ENCODE measurements around the gene DEPDC5. TPM values are rescaled to one million over a fixed set of nuclear protein-coding genes. Genes with fewer than 3 reads are reported as not detected.

DEPDC5 gene
- total RNA-seq, 3 donors from 2014 or later = 48.7 to 53.1 (median 49.5) TPM

DNA sequence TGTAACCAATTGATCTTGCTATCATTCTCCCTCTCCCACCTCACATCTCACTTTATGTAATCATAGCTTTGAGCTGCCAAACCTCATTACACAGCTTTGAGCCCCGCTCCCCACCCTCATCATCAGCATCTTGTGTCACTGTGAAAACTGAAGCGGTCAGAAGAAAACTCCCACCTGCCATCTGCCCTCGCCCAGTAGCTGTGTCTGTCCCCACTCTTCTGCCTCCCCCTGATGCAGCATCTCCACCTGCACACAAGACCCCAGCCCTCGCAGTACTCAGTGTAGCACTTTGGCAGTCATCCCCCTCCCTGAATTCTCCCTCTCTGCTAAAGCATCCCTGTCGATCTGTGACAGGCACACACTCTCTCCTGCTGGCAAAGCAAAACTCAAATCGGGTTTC, 130.2 kb downstream of the DEPDC5 start:
- Histone ChIP-seq H3K36me3 (ENCODE audit: low read depth) (no peaks in the 10 kb centered on the region), H3K9me3 (no peaks in the 10 kb centered on the region), H3K4me1 (ENCODE audit: low read depth) (no peaks in the 10 kb centered on the region), H3K4me3 (no peak overlapping the region)
- ATAC-seq = no peak
- intact Hi-C loops (cut with DNase I, micrococcal nuclease) = no loop called here
- TF ChIP-seq, protein P1, sequence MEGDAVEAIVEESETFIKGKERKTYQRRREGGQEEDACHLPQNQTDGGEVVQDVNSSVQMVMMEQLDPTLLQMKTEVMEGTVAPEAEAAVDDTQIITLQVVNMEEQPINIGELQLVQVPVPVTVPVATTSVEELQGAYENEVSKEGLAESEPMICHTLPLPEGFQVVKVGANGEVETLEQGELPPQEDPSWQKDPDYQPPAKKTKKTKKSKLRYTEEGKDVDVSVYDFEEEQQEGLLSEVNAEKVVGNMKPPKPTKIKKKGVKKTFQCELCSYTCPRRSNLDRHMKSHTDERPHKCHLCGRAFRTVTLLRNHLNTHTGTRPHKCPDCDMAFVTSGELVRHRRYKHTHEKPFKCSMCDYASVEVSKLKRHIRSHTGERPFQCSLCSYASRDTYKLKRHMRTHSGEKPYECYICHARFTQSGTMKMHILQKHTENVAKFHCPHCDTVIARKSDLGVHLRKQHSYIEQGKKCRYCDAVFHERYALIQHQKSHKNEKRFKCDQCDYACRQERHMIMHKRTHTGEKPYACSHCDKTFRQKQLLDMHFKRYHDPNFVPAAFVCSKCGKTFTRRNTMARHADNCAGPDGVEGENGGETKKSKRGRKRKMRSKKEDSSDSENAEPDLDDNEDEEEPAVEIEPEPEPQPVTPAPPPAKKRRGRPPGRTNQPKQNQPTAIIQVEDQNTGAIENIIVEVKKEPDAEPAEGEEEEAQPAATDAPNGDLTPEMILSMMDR (IDR thresholded peaks at IDR 0.05) = no peak
- no peak for DNase-seq

DNA sequence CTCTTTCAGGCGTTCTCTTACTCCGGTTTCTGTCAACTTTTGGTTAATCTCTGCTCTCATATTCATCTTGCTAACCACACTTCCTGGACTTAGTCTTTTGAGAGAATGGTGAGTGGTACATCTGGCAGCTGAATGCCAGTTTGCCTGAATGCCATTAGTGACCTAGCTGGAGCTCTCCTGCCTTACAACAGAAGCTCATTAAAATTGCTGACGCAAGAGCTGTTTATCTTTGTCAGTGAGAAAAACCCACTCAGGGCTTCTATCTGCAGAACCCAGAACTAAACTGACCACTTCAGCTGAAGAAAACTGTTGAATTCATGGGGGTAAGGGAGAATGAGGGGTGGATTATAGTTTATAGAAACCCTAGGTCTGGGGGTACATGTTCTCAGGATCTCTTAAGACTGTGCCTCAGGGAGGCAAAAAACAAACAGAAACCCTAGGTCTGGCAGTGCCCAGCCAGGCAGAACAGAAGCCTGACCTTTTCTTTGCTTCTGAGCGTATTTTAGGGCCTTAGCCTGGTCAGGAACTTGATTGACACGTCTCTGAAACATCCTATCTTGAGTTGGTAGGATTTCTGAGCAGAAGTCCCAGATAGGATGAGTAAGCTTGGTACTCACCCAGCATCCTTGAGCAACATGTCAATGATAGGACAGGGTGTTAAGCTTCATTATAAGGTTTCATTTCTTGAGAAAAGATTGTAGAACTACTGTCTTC, 137.7 kb downstream of the DEPDC5 start:
- Histone ChIP-seq H3K9me3 (no peaks in the 10 kb centered on the region), H3K4me3 (no peak overlapping the region), H3K36me3 (ENCODE audit: low read depth) (no peaks in the 10 kb centered on the region), H3K4me1 (ENCODE audit: low read depth) (no peaks in the 10 kb centered on the region)
- TF ChIP-seq, protein P1 (IDR thresholded peaks at IDR 0.05) = no peak
- intact Hi-C loops (cut with DNase I, micrococcal nuclease) = no loop called here
- ATAC-seq (no peak), DNase-seq (no peak)

DNA sequence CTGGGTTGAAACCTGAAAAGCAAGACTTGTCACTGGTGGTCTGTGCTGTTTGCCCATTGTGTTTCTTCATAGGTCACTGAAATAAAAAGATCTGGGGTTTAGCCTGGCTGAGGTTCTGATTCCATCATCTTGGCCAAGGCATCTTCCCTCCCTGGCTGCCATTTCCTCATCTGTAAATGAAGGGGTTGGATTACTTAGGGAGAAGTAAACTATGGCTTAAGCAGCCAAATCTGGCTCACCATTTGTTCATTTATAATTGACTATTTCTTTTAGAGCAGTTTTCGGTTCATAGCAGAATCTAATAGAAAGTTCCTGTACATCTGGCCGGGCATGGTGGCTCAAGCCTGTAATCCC, 138.2 kb downstream of the DEPDC5 start:
- no peaks in the 10 kb centered on the region for H3K9me3 ChIP-seq
- DNase-seq = no peak
- H3K36me3 ChIP-seq (ENCODE audit: low read depth) = no peaks in the 10 kb centered on the region
- H3K4me1 ChIP-seq (ENCODE audit: low read depth) = no peaks in the 10 kb centered on the region
- no peak overlapping the region for H3K4me3 ChIP-seq
- ATAC-seq = no peak
- TF ChIP-seq, protein P1 (IDR thresholded peaks at IDR 0.05) = no peak
- intact Hi-C loops (cut with DNase I, micrococcal nuclease) = no loop called here

DNA sequence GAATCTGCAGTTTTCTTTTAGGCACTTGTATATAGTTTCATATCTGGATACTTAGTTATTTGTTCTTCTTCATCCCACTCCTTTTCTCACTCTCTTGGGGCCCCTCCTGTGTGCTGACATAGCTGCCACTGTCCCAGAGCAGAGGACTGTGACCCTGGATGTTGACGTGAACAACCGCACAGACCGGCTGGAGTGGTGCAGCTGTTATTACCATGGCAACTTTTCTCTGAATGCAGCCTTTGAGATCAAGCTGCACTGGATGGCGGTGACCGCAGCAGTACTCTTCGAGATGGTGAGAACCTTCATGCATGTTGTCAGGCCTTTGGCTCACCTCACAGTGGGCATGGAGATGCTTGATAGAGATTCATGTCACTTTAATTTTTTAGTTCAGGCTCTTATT, 139.6 kb downstream of the DEPDC5 start:
- no peak overlapping the region for H3K4me3 ChIP-seq
- DNase-seq = no peak
- intact Hi-C loops (cut with DNase I, micrococcal nuclease) = no loop called here
- H3K9me3 ChIP-seq = no peaks in the 10 kb centered on the region
- no peaks in the 10 kb centered on the region for H3K36me3 ChIP-seq (ENCODE audit: low read depth)
- TF ChIP-seq, protein P1 (IDR thresholded peaks at IDR 0.05) = no peak
- no peak for ATAC-seq
- no peaks in the 10 kb centered on the region for H3K4me1 ChIP-seq (ENCODE audit: low read depth)

DNA sequence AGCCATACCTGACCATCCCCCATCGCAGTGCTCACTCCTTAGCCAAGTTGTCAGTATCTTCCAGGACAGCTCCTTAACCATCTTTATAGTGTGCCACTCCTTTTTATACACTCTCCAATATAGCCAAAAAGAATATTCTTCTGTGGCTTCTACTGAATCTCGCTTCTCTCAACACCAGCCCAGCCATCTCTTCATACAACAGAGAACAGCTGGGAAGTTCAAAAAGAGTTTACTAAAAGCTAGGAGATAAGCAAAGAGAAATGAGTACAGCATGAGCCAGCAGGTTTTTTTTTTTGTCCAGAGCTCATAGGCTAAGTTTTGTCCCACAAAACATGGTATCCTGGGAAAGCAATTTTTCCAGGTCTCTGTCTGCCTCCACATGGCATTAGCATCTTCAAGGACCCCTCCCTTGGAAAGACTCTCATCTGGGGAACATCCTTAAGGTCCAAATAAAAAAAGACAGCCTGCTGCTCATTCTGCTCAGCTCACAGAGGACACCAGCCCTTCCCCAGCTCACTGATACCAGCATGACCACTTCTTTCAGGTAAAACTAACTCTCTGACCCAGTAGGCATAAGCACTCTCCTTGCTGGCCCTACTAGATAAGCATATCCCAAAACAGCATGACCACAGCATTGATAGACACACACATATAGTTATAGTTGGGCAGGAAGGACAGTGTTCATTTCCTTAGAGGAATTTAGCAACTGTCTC, 141.7 kb downstream of the DEPDC5 start:
- TF ChIP-seq, protein P1 (IDR thresholded peaks at IDR 0.05) = no peak
- DNase-seq (no peak), ATAC-seq (no peak)
- Histone ChIP-seq H3K9me3 (no peaks in the 10 kb centered on the region), H3K4me1 (ENCODE audit: low read depth) (no peaks in the 10 kb centered on the region), H3K4me3 (no peak overlapping the region), H3K36me3 (ENCODE audit: low read depth) (no peaks in the 10 kb centered on the region)
- intact Hi-C loops (cut with DNase I, micrococcal nuclease) = no loop called here
